Neuron (in vitro differentiated cells): Measurements from ENCODE around the gene TRPM3.
"Not testable (repeated sequence)": the region's sequence is repeated elsewhere in the genome, so short reads cannot be mapped to it uniquely, and the experiment has no call there.

Source experiments
- H2AFZ ChIP-seq: one replicate; pipeline ENCODE4 v1.6.1; 2013; ENCODE audit warnings: low read depth, mild to moderate bottlenecking, inconsistent platforms, low read length, moderate library complexity
- H3K27me3 ChIP-seq: one replicate; pipeline ENCODE4 v1.6.1; 2013; ENCODE audit warnings: low read length; ENCODE audit not compliant: insufficient read depth
- H3K36me3 ChIP-seq: one replicate; pipeline ENCODE4 v1.6.1; 2013; ENCODE audit warnings: low read length; ENCODE audit not compliant: insufficient read depth
- H3K4me1 ChIP-seq: one replicate; pipeline ENCODE4 v1.6.1; 2013; ENCODE audit warnings: low read length; ENCODE audit not compliant: insufficient read depth
- H3K4me3 ChIP-seq: 2 replicates; pipeline ENCODE4 v1.5.1; 2013; ENCODE audit warnings: mild to moderate bottlenecking, low read length, moderate library complexity
- H3K9me3 ChIP-seq: one replicate; pipeline ENCODE4 v1.6.1; 2013; ENCODE audit warnings: low read length

TRPM3 gene

DNA sequence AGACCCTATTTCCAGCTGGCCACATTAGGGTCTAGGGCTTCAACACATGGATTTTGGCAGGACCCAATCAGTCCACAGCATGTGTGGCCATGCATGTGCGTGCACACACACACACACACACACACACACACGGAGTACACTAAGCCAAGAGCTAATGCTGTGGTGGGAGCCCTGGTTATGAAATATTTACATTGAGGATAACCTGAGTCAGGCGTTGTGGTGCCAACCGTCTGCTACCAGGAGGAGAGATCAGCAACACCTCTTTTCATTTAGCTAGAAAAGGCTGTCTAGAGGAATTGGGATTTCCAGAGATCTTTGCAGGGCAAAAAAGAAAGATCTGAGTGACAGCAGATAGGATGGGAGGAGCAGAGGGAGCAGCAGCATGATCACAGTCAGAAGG, 141.5 kb downstream of the TRPM3 start:
- H3K27me3 ChIP-seq = no peaks in the 10 kb centered on the region
- no peaks in the 10 kb centered on the region for H3K9me3 ChIP-seq
- H3K4me3 ChIP-seq = no peak overlapping the region
- no peaks in the 10 kb centered on the region for H3K36me3 ChIP-seq
- no peaks in the 10 kb centered on the region for H3K4me1 ChIP-seq
- no peak overlapping the region for H2AFZ ChIP-seq

DNA sequence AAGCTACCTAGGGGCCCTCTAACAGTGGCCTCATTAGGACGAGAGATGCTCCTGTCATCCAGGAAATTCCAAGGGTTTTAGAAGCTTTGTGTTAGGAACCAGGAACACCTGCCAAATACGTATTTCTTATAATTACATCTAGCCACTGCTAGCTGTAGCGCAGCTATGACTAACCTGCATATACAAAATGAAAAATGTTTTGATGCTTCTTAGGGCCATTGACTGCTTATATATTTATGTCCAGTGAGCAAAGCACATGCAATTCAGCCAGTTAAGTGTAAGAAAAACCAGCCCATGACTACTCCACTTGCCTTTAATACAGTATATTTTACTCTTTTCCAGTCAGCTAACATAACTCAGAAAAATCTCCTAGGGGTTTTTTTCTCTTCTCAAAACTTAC, 143.3 kb downstream of the TRPM3 start:
- Histone ChIP-seq H3K4me3 (no peak overlapping the region), H3K9me3 (no peaks in the 10 kb centered on the region), H3K36me3 (no peaks in the 10 kb centered on the region), H2AFZ (no peak overlapping the region), H3K27me3 (no peaks in the 10 kb centered on the region), H3K4me1 (no peaks in the 10 kb centered on the region)

DNA sequence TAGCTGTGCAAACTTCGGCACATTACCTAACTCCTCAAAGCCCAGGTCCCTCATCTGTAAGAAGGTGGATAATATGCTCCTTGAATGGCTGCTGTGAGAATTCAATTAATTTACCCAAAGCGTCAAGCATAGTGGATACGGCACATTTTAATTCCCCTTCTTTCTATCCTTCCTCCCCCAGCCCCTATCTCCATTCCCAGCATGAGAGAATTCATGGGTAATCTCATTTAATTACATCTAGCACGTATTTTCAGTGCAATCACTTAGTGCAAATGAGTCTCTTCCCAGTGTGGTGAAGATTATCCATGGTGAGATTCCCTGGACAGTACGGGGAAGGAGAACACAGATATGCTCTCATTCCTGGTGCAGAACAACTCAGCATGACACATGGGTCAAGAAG, 145.6 kb downstream of the TRPM3 start:
- Histone ChIP-seq H3K27me3 (no peaks in the 10 kb centered on the region), H3K9me3 (no peaks in the 10 kb centered on the region), H3K4me3 (no peak overlapping the region), H3K36me3 (no peaks in the 10 kb centered on the region), H3K4me1 (no peaks in the 10 kb centered on the region), H2AFZ (no peak overlapping the region)

DNA sequence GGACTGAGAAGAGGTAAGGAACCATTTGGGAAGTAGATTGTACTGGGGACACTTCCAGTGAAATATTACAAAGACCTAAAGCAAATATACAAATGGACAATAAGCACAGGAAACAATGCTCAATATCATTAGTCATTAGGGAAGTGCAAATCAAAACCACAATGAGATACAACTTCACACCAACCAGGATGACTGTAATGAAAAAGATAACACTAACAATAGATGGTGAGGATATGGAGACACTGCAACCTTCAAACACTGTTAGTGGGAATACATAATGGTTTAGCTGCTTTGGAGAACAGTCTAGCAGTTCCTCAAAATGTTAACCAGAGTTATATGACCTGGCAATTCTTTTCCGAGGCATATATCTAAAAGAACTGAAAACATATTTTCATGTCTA, 149.7 kb downstream of the TRPM3 start:
- Histone ChIP-seq H3K9me3 (no peaks in the 10 kb centered on the region), H3K4me1 (no peaks in the 10 kb centered on the region), H3K36me3 (no peaks in the 10 kb centered on the region), H2AFZ (no peak overlapping the region), H3K27me3 (no peaks in the 10 kb centered on the region), H3K4me3 (no peak overlapping the region)

DNA sequence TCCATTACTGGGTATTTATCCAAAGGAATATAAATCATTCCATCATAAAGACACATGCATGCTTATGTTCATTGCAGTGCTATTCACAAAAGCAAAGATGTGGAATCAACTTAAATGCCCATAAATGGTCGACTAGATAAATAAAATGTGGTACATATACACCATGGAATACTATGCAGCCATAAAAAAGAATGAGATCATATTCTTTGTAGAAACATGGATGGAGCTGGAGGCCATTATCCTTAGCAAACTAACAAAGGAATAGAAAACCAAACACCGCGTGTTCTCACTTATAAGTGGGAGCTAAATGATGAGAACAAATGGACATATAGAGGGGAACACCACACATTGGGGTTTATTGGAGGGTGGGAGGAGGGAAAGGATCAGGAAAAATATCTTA, 155.0 kb downstream of the TRPM3 start:
- H3K9me3 ChIP-seq, H3K4me3 ChIP-seq, H3K27me3 ChIP-seq, H2AFZ ChIP-seq, H3K4me1 ChIP-seq, H3K36me3 ChIP-seq: not testable (repeated sequence)

DNA sequence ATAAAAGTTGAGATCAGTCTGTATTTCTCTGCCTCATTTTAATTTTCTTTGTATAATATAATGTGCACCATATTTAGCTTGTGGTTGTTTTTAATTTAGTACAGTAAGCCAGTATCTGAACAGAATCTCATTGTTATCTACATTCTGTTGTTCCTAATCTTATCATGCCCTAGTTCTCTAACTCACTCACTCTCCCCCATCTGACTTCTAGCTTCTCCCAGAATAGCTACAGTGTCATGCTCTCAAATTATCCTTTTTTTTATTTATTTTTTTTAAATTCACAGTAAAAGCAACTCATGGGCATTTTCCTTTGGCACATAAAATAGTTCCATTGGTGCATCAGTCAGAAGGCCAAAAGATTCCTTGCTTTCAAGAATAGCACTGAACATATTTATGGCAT, 156.6 kb downstream of the TRPM3 start:
- Histone ChIP-seq H3K9me3 (no peaks in the 10 kb centered on the region), H3K4me3 (no peak overlapping the region), H2AFZ (no peak overlapping the region), H3K4me1 (no peaks in the 10 kb centered on the region), H3K27me3 (no peaks in the 10 kb centered on the region), H3K36me3 (no peaks in the 10 kb centered on the region)

DNA sequence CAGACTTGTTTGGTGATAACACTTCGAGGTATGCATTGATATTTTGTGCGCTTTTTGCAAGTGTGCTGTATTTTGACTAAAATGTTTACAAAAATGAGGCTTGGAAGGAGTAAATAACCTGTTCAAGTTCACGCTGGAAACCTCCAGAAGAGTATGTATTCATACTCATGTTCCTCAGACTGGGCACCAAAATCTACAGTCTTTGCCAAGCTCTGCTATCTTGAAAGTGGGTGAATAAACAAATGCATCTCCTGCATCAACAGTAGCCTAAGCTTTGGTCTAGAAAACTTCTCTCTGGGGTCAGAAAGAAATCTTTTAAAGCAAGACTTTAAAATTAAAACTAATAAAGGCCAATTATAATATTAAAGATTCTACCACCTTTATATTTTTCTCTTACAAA, 157.9 kb downstream of the TRPM3 start:
- H3K4me3 ChIP-seq = no peak overlapping the region
- H2AFZ ChIP-seq = no peak overlapping the region
- no peaks in the 10 kb centered on the region for H3K9me3 ChIP-seq
- no peaks in the 10 kb centered on the region for H3K4me1 ChIP-seq
- no peaks in the 10 kb centered on the region for H3K27me3 ChIP-seq
- no peaks in the 10 kb centered on the region for H3K36me3 ChIP-seq

DNA sequence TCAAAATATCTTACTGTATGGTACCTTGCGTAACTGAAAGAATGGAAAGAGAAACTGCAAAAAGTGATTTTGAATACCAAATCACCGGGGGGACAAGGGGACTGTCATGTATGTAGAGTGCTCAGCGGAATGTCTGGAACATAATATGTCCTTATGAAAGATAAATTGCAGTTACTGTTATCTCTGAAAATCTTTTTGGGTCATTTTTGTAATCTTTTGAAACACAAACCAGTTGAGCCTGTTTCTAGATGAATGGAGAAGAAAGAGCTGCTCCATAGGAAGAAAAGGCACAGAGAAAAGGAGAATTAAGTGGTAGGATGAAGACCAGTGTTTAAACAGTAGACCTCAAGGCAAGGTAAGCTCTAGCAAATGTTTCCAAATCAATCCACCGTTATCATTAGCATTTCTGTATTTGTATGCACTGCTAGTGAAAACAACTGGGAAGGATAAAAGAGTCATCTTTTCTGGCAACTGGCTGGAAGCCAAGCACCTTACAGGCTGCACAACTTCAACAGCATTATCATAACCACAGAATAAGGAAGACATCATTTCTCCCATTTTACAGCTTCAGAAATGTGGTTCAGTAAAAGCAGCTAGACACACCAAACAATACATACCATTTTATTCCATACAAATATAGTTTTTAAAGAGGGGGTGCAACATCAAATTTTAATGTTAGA, 158.5 kb downstream of the TRPM3 start:
- H3K4me1 ChIP-seq = no peaks in the 10 kb centered on the region
- H3K9me3 ChIP-seq = no peaks in the 10 kb centered on the region
- H3K4me3 ChIP-seq = no peak overlapping the region
- no peaks in the 10 kb centered on the region for H3K27me3 ChIP-seq
- no peaks in the 10 kb centered on the region for H3K36me3 ChIP-seq
- no peak overlapping the region for H2AFZ ChIP-seq

DNA sequence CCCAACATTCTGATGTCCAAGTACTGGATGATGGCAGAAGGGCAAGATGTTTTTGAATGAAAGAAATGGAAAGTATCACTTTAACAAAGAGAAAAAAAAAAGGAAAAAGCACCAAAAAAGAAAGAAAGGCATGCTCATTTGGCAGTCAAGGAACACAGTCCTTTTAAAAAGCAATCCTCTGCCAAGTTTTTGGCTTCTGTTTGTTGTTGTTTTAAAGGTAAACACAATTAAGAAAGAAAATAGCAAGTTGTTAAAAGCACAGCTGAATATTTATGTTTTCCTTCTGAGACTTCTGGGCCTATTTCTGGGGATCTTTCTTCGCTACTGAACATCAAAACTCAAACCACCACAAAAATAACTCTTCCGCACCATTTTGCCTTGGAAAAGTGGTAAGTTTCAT, 162.1 kb downstream of the TRPM3 start:
- H2AFZ ChIP-seq = no peak overlapping the region
- H3K4me3 ChIP-seq = no peak overlapping the region
- no peaks in the 10 kb centered on the region for H3K36me3 ChIP-seq
- peaks cover 5% of the 10 kb centered on the region for H3K4me1 ChIP-seq
- no peaks in the 10 kb centered on the region for H3K27me3 ChIP-seq
- H3K9me3 ChIP-seq = no peaks in the 10 kb centered on the region

DNA sequence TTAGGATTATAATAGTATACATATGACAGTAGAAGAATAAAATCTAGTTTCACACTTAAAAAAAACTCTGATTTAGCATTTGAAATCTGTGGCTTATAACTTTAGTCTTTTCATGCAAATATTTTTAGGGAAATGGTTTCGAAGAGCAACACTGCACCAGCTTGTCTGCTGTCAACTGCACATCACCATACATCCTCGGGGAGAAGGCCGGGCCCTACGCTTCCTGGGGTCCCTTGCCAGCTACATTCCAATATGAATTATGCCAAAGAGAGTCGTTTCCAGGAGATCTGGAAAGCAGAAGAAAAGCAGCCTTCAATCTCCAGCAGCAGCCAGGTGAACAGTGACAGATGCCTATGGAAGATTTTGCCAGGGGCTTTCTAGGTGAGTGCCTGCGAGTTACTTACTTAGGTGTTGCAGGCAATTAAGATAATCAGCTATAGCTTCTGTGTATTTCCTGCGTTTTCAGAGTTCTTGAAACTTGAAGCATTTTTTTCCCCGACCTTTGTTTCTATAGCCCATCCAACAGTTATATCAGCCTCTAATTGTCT, 166.8 kb downstream of the TRPM3 start:
- Histone ChIP-seq H3K4me1 (peaks cover 20% of the 10 kb centered on the region), H3K9me3 (no peaks in the 10 kb centered on the region), H2AFZ (no peak overlapping the region), H3K4me3 (no peak overlapping the region), H3K27me3 (no peaks in the 10 kb centered on the region), H3K36me3 (no peaks in the 10 kb centered on the region)

DNA sequence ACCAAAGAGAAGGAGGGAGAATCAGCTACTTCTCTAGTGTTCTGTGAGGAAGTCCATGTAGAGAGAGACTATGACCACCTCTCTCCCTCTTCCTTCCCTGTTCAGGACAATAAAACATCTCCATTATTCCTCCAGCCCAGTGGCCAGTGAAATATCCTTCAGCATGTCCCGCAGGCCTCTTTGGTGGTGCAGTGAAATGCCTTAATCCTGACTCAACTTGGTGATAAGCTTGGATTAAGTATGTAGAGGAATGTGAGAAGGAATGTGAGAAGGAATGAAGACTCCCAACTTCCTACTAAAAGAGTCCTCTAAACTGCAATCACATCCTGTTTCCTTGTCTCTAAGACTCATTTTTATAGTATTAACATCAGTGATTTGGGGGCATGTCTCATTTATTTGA, 167.3 kb downstream of the TRPM3 start:
- peaks cover 20% of the 10 kb centered on the region for H3K4me1 ChIP-seq
- no peaks in the 10 kb centered on the region for H3K9me3 ChIP-seq
- no peak overlapping the region for H2AFZ ChIP-seq
- no peaks in the 10 kb centered on the region for H3K27me3 ChIP-seq
- no peak overlapping the region for H3K4me3 ChIP-seq
- H3K36me3 ChIP-seq = no peaks in the 10 kb centered on the region

DNA sequence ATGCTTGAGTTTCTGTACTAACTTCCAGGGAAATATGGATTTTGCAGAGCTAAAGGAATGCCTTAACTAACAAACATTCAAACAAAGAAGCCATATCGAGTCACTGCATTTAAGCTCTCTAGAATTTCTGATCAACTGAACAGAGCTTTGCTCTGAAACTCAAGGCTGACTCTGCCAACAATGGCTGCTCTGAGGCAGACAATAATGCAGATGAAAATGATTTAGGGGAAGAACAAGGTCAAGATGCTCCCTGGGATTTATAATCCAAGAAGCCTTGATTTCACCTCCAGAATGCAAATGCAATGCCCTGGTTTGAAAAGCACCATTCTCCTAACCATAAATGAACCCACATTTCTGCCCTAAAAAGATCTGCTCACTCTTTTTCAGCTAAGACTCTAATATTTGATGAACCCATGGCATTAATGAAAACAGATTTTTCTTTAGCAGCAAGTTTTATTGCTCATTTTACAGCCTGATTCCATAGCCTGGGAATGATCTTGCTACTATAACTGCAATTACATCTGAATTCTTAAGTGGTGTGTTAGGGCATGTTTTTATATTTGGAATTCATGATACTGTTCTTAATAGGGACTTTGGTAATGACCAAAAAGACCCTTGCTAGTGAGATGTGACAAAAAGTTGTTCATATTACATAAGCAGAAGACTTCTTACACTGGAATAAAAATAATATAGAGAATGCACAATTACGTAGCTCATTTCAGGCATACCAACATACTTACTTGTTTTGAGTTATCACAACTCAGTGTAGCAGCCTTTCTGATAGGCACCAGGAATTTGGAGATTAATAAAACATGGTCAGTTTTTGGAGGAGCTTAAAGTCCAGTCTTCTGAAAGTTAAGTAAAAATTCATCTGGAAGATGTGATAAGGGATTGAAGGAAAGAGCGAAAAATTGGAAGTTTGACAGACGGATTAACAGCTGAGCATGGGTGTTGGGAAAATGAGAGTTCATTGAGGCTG, 169.4 kb downstream of the TRPM3 start:
- Histone ChIP-seq H2AFZ (peak overlapping the region; percentile 42), H3K27me3 (no peaks in the 10 kb centered on the region), H3K9me3 (no peaks in the 10 kb centered on the region), H3K36me3 (no peaks in the 10 kb centered on the region), H3K4me1 (peaks cover 23% of the 10 kb centered on the region), H3K4me3 (no peak overlapping the region)

DNA sequence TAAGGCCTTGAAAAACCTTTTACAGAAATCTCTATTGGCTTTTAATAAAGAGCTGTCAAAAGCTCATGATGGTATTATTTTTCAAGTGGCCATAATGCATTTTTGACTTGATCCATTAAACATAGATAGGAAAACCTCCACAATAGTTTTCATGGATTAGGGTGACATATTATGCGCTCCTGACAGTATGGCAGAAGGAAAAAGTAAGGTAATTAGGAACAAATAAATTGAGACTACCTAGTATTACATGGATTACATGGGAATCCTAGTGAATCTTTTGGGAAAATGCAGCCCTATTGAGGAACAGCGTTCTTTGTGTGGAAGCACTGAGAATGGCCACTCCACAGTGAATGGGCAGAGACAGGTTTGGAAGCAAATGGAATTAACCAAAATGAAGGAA, 171.2 kb downstream of the TRPM3 start:
- Histone ChIP-seq H2AFZ (peak overlapping the region; percentile 58), H3K9me3 (no peaks in the 10 kb centered on the region), H3K36me3 (no peaks in the 10 kb centered on the region), H3K27me3 (no peaks in the 10 kb centered on the region), H3K4me3 (no peak overlapping the region), H3K4me1 (peaks cover 23% of the 10 kb centered on the region)
